ENCODE data around the gene CDC73.
"Not testable (repeated sequence)": the region's sequence is repeated elsewhere in the genome, so short reads cannot be mapped to it uniquely, and the experiment has no call there.

The CDC73 gene

GRCh38 chr1:193288548-193289080 lies 166.8 kb downstream of the CDC73 start:
- not testable (repeated sequence) for DNase-seq (ENCODE audit: low spot score)

DNA sequence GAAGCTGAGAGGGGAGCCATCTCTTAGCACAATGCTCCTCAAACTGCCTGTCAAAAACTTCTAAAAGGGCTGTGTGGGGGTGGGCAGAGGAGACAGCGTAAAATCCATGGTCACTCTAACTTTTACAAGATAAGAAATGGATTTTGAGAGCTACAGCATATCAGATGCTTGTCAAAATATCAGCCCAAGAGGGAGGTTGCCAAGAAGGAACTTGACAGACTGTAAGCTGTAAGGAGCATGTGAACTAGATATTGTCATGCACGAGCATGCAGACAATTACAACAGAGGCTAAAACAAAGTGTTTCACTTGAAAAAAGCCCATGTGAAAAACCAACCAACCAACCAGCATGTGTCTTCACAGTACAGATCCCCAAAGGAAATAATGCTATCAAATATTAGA lies 171.9 kb downstream of the CDC73 start:
- no peak for DNase-seq (ENCODE audit: low spot score)

- DNase-seq (ENCODE audit: low spot score): no peak
These were observed 177.2 kb downstream of the CDC73 start for GRCh38 chr1:193299038-193299437.

GRCh38 chr1:193301746-193302145 lies 179.9 kb downstream of the CDC73 start:
- DNase-seq (ENCODE audit: low spot score): no peak

GRCh38 chr1:193303849-193304248 lies 182.0 kb downstream of the CDC73 start:
- no peak for DNase-seq (ENCODE audit: low spot score)
